HepG2 (cell line): ENCODE results near the gene SAMD14. TPM values are rescaled to one million over a fixed set of nuclear protein-coding genes. Genes with fewer than 3 reads are reported as not detected.

ENCODE experiments used
- CEBPG ChIP-seq: IDR thresholded peaks from 2 replicates; pipeline ENCODE4 v1.6.1; 2016
- GTF2F1 ChIP-seq: fragments of 150-350 bp; IDR thresholded peaks from 2 replicates; pipeline ENCODE4 v1.6.1; 2014; ENCODE audit warnings: low read length
- HNRNPH1 ChIP-seq: fragments of 200-400 bp; formaldehyde crosslinking; optimal IDR thresholded peaks from 2 replicates; pipeline ENCODE3; 2017; ENCODE audit warnings: mild to moderate bottlenecking, low read depth, low read length
- NAIF1 ChIP-seq: sonication (generic); formaldehyde crosslinking; IDR thresholded peaks from 2 replicates; pipeline ENCODE4 v1.5.0; 2020; ENCODE audit warnings: mild to moderate bottlenecking, missing genetic modification reagents, borderline replicate concordance
- NCOR1 ChIP-seq: fragments of 200-600 bp; sonication (generic); IDR thresholded peaks from 2 replicates; pipeline ENCODE4 v1.7.0; 2017; ENCODE audit warnings: antibody characterized with exemption, low read length, borderline replicate concordance
- NFATC3 ChIP-seq: sonication (generic); formaldehyde crosslinking; IDR thresholded peaks from 2 replicates; pipeline ENCODE4 v1.5.1; 2020; ENCODE audit warnings: mild to moderate bottlenecking, missing genetic modification reagents
- PHF5A ChIP-seq: IDR thresholded peaks from one replicate; pipeline ENCODE4 v1.6.1; 2018; ENCODE audit warnings: low read depth, missing genetic modification reagents; ENCODE audit not compliant: unreplicated experiment
- RFXAP ChIP-seq: sonication (generic); formaldehyde crosslinking; IDR thresholded peaks from 2 replicates; pipeline ENCODE4 v1.4.0; 2020; ENCODE audit warnings: missing genetic modification reagents, borderline replicate concordance
- SRSF9 ChIP-seq: fragments of 200-400 bp; formaldehyde crosslinking; IDR thresholded peaks from 2 replicates; pipeline ENCODE4 v1.6.1; 2018; ENCODE audit warnings: borderline replicate concordance, mild to moderate bottlenecking, low read depth, low read length; ENCODE audit not compliant: insufficient read depth, poor library complexity, severe bottlenecking
- ZBTB20 ChIP-seq: sonication (generic); formaldehyde crosslinking; IDR thresholded peaks from 2 replicates; pipeline ENCODE4 v1.8.1; 2023; ENCODE audit warnings: missing genetic modification reagents, low read depth, mild to moderate bottlenecking, borderline replicate concordance
- ZNF296 ChIP-seq: sonication (generic); formaldehyde crosslinking; conservative IDR thresholded peaks from 2 replicates; pipeline ENCODE4 v1.5.0; 2020; ENCODE audit warnings: mild to moderate bottlenecking, missing genetic modification reagents
- ZNF3 ChIP-seq: IDR thresholded peaks from 2 replicates; pipeline ENCODE4 v1.7.0; 2017; ENCODE audit warnings: inconsistent platforms
- ZNF33A ChIP-seq: sonication (generic); formaldehyde crosslinking; IDR thresholded peaks from 2 replicates; pipeline ENCODE4 v1.5.1; 2020; ENCODE audit warnings: missing genetic modification reagents, mild to moderate bottlenecking, moderate library complexity, borderline replicate concordance
- polyA plus RNA-seq, 8 experiments: library from polyadenylated mRNA; depleted of rRNA in 3 of 8; stranded (reverse) in 7 of 8; unstranded in 1 of 8; fragments of >200 nt; fragmentation: Illumina TruSeq in 4 of 8; extraction: Trizol in 4 of 8; gene quantifications; 2 replicates each; pipeline versions ENCODE4 v1.2.1 to v1.2.3, GENCODE V29; 2011 to 2016; ENCODE audit warnings: low read depth in 4 of 8, missing spikeins in 1 of 8, mixed read lengths in 1 of 8; ENCODE audit not compliant: insufficient read depth in 1 of 8
- total RNA-seq, 5 experiments: library from RNA; depleted of rRNA; stranded (reverse); fragments of >200 nt; fragmentation: Illumina TruSeq; extraction: Trizol; gene quantifications; 2 replicates each; pipeline ENCODE4 v1.2.3, GENCODE V29; 2016; ENCODE audit warnings: low read depth in 1 of 5
- TF ChIP-seq, protein P1 (sequence below): sonication (generic); formaldehyde crosslinking; IDR thresholded peaks from 2 replicates; pipeline ENCODE4 v1.5.0; 2020; ENCODE audit warnings: mild to moderate bottlenecking, missing genetic modification reagents
- TF ChIP-seq, protein P2 (sequence below): sonication (generic); formaldehyde crosslinking; IDR thresholded peaks from 2 replicates; pipeline ENCODE4 v1.4.0; 2020; ENCODE audit warnings: missing genetic modification reagents
- TF ChIP-seq, protein P3 (sequence below): sonication (generic); formaldehyde crosslinking; IDR thresholded peaks from 2 replicates; pipeline ENCODE4 v1.4.0; 2020; ENCODE audit warnings: mild to moderate bottlenecking, missing genetic modification reagents
- TF ChIP-seq, protein P4 (sequence below): sonication (generic); formaldehyde crosslinking; IDR thresholded peaks from 2 replicates; pipeline ENCODE4 v1.4.0; 2020; ENCODE audit warnings: mild to moderate bottlenecking, missing genetic modification reagents
- TF ChIP-seq, protein P5 (sequence below): sonication (generic); formaldehyde crosslinking; conservative IDR thresholded peaks from 2 replicates; pipeline ENCODE4 v1.8.0; 2022; ENCODE audit warnings: low read depth, missing genetic modification reagents

Gene SAMD14
- total and polyA plus RNA-seq, 2 of the 13 experiments (the other 11 are each of a cell fraction or from before 2014, with no cell fraction given) = 0.07 to 0.22 TPM

DNA sequence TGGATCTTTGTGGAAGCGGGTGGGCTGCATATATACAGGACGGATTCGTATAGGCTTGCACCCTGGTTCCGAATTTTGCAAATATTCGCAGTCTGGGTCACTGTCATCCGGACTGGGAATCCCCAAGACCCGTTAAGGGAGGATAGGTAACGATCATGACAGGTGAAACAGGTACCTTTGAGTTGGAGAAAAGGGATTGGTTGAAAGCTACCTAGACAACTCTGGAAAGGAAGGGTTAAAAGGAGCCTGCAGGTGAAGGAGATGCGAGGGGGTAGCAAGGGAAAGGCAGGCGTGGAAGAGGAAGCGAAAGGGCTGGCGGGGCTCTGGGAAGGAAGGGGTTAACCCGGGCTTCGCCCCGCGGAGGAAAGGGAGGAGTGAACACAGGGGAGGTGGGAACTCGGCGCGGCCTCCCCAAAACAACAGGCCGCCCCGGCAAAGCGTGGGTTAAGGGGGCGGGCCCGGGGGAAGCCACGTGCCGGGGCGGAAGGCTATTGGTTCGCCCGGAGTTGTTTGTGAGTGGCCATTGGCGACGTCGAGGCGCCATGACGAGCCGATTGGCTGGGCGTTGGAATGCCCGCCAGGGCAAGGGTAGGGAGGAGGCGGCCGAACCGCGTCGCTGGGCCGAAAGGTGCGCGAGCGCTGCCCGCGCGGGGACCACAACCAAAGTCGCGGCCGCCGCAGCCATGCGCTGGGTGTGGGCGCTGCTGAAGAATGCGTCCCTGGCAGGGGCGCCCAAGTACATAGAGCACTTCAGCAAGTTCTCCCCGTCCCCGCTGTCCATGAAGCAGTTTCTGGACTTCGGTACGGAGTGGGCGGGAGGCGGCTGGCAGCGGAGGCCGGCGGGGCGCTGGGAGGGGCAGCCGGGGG lies 35.0 kb downstream of the SAMD14 start, which contains the start of gene PDK2 (continued):
- TF ChIP-seq, protein P1, sequence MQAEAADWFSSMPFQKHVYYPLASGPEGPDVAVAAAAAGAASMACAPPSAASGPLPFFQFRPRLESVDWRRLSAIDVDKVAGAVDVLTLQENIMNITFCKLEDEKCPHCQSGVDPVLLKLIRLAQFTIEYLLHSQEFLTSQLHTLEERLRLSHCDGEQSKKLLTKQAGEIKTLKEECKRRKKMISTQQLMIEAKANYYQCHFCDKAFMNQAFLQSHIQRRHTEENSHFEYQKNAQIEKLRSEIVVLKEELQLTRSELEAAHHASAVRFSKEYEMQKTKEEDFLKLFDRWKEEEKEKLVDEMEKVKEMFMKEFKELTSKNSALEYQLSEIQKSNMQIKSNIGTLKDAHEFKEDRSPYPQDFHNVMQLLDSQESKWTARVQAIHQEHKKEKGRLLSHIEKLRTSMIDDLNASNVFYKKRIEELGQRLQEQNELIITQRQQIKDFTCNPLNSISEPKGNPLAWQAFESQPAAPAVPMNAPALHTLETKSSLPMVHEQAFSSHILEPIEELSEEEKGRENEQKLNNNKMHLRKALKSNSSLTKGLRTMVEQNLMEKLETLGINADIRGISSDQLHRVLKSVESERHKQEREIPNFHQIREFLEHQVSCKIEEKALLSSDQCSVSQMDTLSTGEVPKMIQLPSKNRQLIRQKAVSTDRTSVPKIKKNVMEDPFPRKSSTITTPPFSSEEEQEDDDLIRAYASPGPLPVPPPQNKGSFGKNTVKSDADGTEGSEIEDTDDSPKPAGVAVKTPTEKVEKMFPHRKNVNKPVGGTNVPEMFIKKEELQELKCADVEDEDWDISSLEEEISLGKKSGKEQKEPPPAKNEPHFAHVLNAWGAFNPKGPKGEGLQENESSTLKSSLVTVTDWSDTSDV = 0 out of 2 replicates have a peak, but pooled peaks have one; percentile 64
- TF ChIP-seq, protein P2, sequence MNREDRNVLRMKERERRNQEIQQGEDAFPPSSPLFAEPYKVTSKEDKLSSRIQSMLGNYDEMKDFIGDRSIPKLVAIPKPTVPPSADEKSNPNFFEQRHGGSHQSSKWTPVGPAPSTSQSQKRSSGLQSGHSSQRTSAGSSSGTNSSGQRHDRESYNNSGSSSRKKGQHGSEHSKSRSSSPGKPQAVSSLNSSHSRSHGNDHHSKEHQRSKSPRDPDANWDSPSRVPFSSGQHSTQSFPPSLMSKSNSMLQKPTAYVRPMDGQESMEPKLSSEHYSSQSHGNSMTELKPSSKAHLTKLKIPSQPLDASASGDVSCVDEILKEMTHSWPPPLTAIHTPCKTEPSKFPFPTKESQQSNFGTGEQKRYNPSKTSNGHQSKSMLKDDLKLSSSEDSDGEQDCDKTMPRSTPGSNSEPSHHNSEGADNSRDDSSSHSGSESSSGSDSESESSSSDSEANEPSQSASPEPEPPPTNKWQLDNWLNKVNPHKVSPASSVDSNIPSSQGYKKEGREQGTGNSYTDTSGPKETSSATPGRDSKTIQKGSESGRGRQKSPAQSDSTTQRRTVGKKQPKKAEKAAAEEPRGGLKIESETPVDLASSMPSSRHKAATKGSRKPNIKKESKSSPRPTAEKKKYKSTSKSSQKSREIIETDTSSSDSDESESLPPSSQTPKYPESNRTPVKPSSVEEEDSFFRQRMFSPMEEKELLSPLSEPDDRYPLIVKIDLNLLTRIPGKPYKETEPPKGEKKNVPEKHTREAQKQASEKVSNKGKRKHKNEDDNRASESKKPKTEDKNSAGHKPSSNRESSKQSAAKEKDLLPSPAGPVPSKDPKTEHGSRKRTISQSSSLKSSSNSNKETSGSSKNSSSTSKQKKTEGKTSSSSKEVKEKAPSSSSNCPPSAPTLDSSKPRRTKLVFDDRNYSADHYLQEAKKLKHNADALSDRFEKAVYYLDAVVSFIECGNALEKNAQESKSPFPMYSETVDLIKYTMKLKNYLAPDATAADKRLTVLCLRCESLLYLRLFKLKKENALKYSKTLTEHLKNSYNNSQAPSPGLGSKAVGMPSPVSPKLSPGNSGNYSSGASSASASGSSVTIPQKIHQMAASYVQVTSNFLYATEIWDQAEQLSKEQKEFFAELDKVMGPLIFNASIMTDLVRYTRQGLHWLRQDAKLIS (CRISPR knock-in tag) = peak; percentile 31; the same call in 1 of the 2 replicates
- TF ChIP-seq PHF5A (CRISPR knock-in tag) (no peak), GTF2F1 (no peak), ZNF33A (CRISPR knock-in tag) (no peak), HNRNPH1 (no peak), ZNF3 (CRISPR knock-in tag) (no peak), ZNF296 (CRISPR knock-in tag) (no peak), NAIF1 (CRISPR knock-in tag) (no peak), CEBPG (CRISPR knock-in tag) (no peak), SRSF9 (no peak), ZBTB20 (CRISPR knock-in tag) (0 out of 2 replicates have a peak, but pooled peaks have one; percentile 28), RFXAP (CRISPR knock-in tag) (peak; percentile 97), NFATC3 (CRISPR knock-in tag) (no peak), NCOR1 (peak; percentile 65)
- TF ChIP-seq, protein P3, sequence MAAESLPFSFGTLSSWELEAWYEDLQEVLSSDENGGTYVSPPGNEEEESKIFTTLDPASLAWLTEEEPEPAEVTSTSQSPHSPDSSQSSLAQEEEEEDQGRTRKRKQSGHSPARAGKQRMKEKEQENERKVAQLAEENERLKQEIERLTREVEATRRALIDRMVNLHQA (CRISPR knock-in tag) = no peak
- TF ChIP-seq, protein P4, sequence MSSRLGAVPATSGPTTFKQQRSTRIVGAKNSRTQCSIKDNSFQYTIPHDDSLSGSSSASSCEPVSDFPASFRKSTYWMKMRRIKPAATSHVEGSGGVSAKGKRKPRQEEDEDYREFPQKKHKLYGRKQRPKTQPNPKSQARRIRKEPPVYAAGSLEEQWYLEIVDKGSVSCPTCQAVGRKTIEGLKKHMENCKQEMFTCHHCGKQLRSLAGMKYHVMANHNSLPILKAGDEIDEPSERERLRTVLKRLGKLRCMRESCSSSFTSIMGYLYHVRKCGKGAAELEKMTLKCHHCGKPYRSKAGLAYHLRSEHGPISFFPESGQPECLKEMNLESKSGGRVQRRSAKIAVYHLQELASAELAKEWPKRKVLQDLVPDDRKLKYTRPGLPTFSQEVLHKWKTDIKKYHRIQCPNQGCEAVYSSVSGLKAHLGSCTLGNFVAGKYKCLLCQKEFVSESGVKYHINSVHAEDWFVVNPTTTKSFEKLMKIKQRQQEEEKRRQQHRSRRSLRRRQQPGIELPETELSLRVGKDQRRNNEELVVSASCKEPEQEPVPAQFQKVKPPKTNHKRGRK (CRISPR knock-in tag) = no peak
- TF ChIP-seq, protein P5, sequence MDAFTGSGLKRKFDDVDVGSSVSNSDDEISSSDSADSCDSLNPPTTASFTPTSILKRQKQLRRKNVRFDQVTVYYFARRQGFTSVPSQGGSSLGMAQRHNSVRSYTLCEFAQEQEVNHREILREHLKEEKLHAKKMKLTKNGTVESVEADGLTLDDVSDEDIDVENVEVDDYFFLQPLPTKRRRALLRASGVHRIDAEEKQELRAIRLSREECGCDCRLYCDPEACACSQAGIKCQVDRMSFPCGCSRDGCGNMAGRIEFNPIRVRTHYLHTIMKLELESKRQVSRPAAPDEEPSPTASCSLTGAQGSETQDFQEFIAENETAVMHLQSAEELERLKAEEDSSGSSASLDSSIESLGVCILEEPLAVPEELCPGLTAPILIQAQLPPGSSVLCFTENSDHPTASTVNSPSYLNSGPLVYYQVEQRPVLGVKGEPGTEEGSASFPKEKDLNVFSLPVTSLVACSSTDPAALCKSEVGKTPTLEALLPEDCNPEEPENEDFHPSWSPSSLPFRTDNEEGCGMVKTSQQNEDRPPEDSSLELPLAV (CRISPR knock-in tag) = no peak
